Panc1 (cell line): Measurements from ENCODE around the gene HOXA9. TPM values are rescaled to one million over a fixed set of nuclear protein-coding genes. Genes with fewer than 3 reads are reported as not detected.

ENCODE experiments used
- ATAC-seq: fragments of 200-7000 bp; cut with Tn5 transposase; 2 replicates; pipeline ENCODE4 v1.9.1; 2020; ENCODE audit warnings: mild to moderate bottlenecking, moderate library complexity
- BruUV-seq: library from RNA; stranded (reverse); fragments of 400-500 nt; replicated peaks from 2 replicates; lab custom pipeline; 2021; lab: Mats Ljungman, UMichigan
- CTCF ChIA-PET: fragments of 300-600 bp; sonication (Branson Sonifier 250); formaldehyde crosslinking; loops from one replicate; lab custom pipeline; 2022; ENCODE audit warnings: antibody characterized with exemption; lab: Charles Lee
- POLR2A ChIA-PET: fragments of 300-600 bp; sonication (Branson Sonifier 250); formaldehyde crosslinking; loops from one replicate; lab custom pipeline; 2022; ENCODE audit warnings: antibody characterized with exemption; lab: Charles Lee
- DNase-seq: peaks from one replicate; pipeline ENCODE4 v3.0.0-alpha.2; 2010; ENCODE audit warnings: low read depth, low spot score
- H3K27ac ChIP-seq: 2 replicates; pipeline ENCODE4 v1.5.1; 2011; ENCODE audit warnings: mild to moderate bottlenecking, low read length, inconsistent platforms
- H3K27me3 ChIP-seq: fragments of 200-500 bp; sonication (Bioruptor generic); 2 replicates; pipeline ENCODE4 v1.6.0; 2014; ENCODE audit warnings: low read length, inconsistent platforms; ENCODE audit not compliant: control insufficient read depth, insufficient read depth
- H3K36me3 ChIP-seq: fragments of 200-500 bp; sonication (Bioruptor generic); 2 replicates; pipeline ENCODE4 v1.5.1; 2014; ENCODE audit warnings: inconsistent platforms, mild to moderate bottlenecking, low read length, moderate library complexity; ENCODE audit not compliant: control insufficient read depth, insufficient read depth
- H3K4me1 ChIP-seq: 2 replicates; pipeline ENCODE4 v1.5.1; 2011; ENCODE audit warnings: inconsistent platforms, mild to moderate bottlenecking, low read length, moderate library complexity; ENCODE audit not compliant: control insufficient read depth, insufficient read depth
- H3K4me3 ChIP-seq, 2 experiments: 2 replicates each; pipeline ENCODE4 v1.5.1; 2011 to 2012; ENCODE audit warnings: low read depth in 2 of 2, low read length in 2 of 2, mild to moderate bottlenecking in 2 of 2, inconsistent platforms in 1 of 2, moderate library complexity in 1 of 2
- H3K9me3 ChIP-seq: fragments of 200-500 bp; sonication (Bioruptor generic); 2 replicates; pipeline ENCODE4 v1.5.1; 2014; ENCODE audit warnings: low read depth, mild to moderate bottlenecking, inconsistent platforms, low read length, moderate library complexity; ENCODE audit not compliant: control insufficient read depth, insufficient read depth
- CTCF ChIP-seq: fragments of 450-650 bp; IDR thresholded peaks from 2 replicates; pipeline ENCODE4 v1.5.1; 2017; ENCODE audit warnings: mild to moderate bottlenecking
- POLR2AphosphoS5 ChIP-seq: IDR thresholded peaks from 2 replicates; pipeline ENCODE4 v1.6.1; 2012; ENCODE audit warnings: mild to moderate bottlenecking, low read depth, low read length, moderate library complexity
- REST ChIP-seq, 2 experiments: IDR thresholded peaks; 2 replicates each; pipeline ENCODE4 v1.6.1; 2011 to 2012; ENCODE audit warnings: low read depth in 2 of 2, control low read depth in 1 of 2, low read length in 1 of 2, mild to moderate bottlenecking in 1 of 2, moderate library complexity in 1 of 2; ENCODE audit not compliant: insufficient read depth in 1 of 2
- SIN3A ChIP-seq: IDR thresholded peaks from 2 replicates; pipeline ENCODE4 v1.6.1; 2012; ENCODE audit warnings: low read depth, mild to moderate bottlenecking, low read length, moderate library complexity, borderline replicate concordance; ENCODE audit not compliant: insufficient read depth
- TCF7L2 ChIP-seq: IDR thresholded peaks from 2 replicates; pipeline ENCODE4 v1.6.1; 2011; ENCODE audit warnings: mild to moderate bottlenecking, low read depth, low read length, inconsistent platforms
- in situ Hi-C: cut with HindIII; loops from 2 replicates; pipeline ENCODE4 v1.10.0; 2016; ENCODE audit warnings: low sequenced_read_pairs, low pct_unique_long_range_greater_than_20kb
- intact Hi-C: fragments of 100-400 bp; cut with micrococcal nuclease; formaldehyde crosslinking; loops from one replicate; pipeline ENCODE4 v1.10.0; 2022; ENCODE audit not compliant: unreplicated experiment
- total RNA-seq: library from RNA; stranded (reverse); gene quantifications from one replicate; pipeline ENCODE4 v1.2.1, GENCODE V29; 2021; ENCODE audit not compliant: unreplicated experiment

Gene HOXA9
- total RNA-seq, 1 experiment from 2014 or later: not detected

- POLR2A ChIA-PET: no interaction called here
- Histone ChIP-seq H3K9me3 (no peaks in the 10 kb centered on the region), H3K27ac (no peak overlapping the region), H3K4me3 (no peak overlapping the region), H3K4me1 (peaks cover 13% of the 10 kb centered on the region; the same call in 1 of the 2 replicates), H3K27me3 (no peaks in the 10 kb centered on the region; the same call in 1 of the 2 replicates), H3K36me3 (no peaks in the 10 kb centered on the region)
- CTCF ChIA-PET: no interaction called here
- no TSS peak for BruUV-seq
- intact Hi-C loops: no loop called here
- DNase-seq (no peak), ATAC-seq (no peak)
- TF ChIP-seq TCF7L2 (no peak), POLR2AphosphoS5 (no peak), REST (IDR thresholded peaks at IDR 0.05; ENCODE audit: insufficient read depth in 1 of 2, low read depth in 2 of 2, low read length in 1 of 2) (no peak), SIN3A (no peak), CTCF (no peak)
- in situ Hi-C loops: no loop called here
These were observed 39.5 kb upstream of the HOXA9 start for GRCh38 chr7:27204851-27205322.

- in situ Hi-C loops: no loop called here
- Histone ChIP-seq H3K27me3 (no peaks in the 10 kb centered on the region; the same call in 1 of the 2 replicates), H3K4me1 (peaks cover 13% of the 10 kb centered on the region; the same call in 1 of the 2 replicates), H3K9me3 (no peaks in the 10 kb centered on the region), H3K27ac (no peak overlapping the region), H3K4me3 (no peak overlapping the region), H3K36me3 (no peaks in the 10 kb centered on the region)
- DNase-seq: no peak
- BruUV-seq: no TSS peak
- TF ChIP-seq REST (IDR thresholded peaks at IDR 0.05; ENCODE audit: insufficient read depth in 1 of 2, low read depth in 2 of 2, low read length in 1 of 2) (no peak), TCF7L2 (no peak), SIN3A (no peak), POLR2AphosphoS5 (no peak), CTCF (no peak)
- no peak for ATAC-seq
- intact Hi-C loops: no loop called here
- ChIA-PET CTCF (no interaction called here), POLR2A (no interaction called here)
These were observed 38.7 kb upstream of the HOXA9 start for GRCh38 chr7:27203964-27204594.
